ENCODE results near the gene CCL3.

CCL3 gene

DNA sequence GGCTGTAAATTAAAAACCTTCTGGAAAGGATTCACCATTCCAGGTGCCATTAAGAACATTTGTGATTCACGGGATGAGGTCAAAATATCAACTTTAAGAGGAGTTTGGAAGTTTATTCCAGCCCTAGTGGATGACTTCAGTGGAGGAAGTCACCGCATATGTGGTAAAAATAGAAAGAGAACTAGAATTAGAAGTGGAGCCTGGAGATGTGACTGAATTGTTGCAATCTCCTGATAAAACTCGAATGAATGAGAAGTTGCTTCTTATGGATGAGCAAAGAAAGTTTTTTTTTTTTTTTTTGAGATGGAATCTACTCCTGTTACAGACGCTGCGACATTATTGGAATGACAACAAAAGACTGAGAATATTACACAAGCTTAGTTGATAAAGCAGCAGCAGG is 40.4 kb upstream of the CCL3 start:
- Histone ChIP-seq H3K9me3 (ENCODE audit: insufficient read depth, low read length) (peaks cover 9% of the 10 kb centered on the region), H3K4me2 (ENCODE audit: low read length) (no peak overlapping the region), H3K79me2 (ENCODE audit: low read length) (no peaks in the 10 kb centered on the region), H3K36me3 (replicated peaks; ENCODE audit: low read depth, low read length) (peaks cover 11% of the 10 kb centered on the region), H3K27ac (ENCODE audit: low read length) (no peak overlapping the region), H2AFZ (ENCODE audit: low read depth, low read length) (no peak overlapping the region), H4K20me1 (ENCODE audit: insufficient read depth, low read length) (no peaks in the 10 kb centered on the region), H3K4me1 (ENCODE audit: low read length) (peaks cover 52% of the 10 kb centered on the region), H3K27me3 (ENCODE audit: low read depth, low read length) (peaks cover 20% of the 10 kb centered on the region), H3K9ac (ENCODE audit: low read length) (no peak overlapping the region), H3K4me3 (ENCODE audit: low read length) (no peak overlapping the region)
- TF ChIP-seq, protein P1, sequence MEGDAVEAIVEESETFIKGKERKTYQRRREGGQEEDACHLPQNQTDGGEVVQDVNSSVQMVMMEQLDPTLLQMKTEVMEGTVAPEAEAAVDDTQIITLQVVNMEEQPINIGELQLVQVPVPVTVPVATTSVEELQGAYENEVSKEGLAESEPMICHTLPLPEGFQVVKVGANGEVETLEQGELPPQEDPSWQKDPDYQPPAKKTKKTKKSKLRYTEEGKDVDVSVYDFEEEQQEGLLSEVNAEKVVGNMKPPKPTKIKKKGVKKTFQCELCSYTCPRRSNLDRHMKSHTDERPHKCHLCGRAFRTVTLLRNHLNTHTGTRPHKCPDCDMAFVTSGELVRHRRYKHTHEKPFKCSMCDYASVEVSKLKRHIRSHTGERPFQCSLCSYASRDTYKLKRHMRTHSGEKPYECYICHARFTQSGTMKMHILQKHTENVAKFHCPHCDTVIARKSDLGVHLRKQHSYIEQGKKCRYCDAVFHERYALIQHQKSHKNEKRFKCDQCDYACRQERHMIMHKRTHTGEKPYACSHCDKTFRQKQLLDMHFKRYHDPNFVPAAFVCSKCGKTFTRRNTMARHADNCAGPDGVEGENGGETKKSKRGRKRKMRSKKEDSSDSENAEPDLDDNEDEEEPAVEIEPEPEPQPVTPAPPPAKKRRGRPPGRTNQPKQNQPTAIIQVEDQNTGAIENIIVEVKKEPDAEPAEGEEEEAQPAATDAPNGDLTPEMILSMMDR (IDR thresholded peaks at IDR 0.05; ENCODE audit: low read depth, low read length) = no peak
- no peak for TF ChIP-seq EZH2phosphoT487 (IDR thresholded peaks at IDR 0.05; ENCODE audit: low read depth)

DNA sequence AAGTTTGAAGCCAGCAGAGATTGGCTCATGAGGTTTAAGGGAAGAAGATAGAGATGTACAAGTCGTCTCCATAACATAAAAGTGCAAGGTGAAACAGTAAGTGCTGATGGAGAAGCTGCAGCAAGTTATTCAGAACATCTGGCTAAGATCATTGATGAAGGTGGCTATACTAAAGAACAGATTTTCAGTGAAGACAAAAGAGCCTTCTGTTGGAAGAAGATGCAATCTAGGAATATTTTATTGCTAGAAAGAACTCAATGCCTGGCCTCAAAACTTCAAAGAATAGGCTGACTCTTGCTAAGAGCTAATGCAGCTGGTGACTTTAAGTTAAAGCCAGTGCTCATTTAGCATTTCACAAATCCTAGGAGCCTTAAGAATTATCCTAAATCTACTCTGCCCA is 39.7 kb upstream of the CCL3 start:
- TF ChIP-seq, protein P1 (IDR thresholded peaks at IDR 0.05; ENCODE audit: low read depth, low read length) = no peak
- no peak for TF ChIP-seq EZH2phosphoT487 (IDR thresholded peaks at IDR 0.05; ENCODE audit: low read depth)
- no peak overlapping the region for H3K4me2 ChIP-seq (ENCODE audit: low read length)
- H3K9ac ChIP-seq (ENCODE audit: low read length) = no peak overlapping the region
- H3K9me3 ChIP-seq (ENCODE audit: insufficient read depth, low read length) = peaks cover 16% of the 10 kb centered on the region
- no peak overlapping the region for H3K27ac ChIP-seq (ENCODE audit: low read length)
- peaks cover 14% of the 10 kb centered on the region for H3K36me3 ChIP-seq (replicated peaks; ENCODE audit: low read depth, low read length)
- H4K20me1 ChIP-seq (ENCODE audit: insufficient read depth, low read length) = no peaks in the 10 kb centered on the region
- H3K79me2 ChIP-seq (ENCODE audit: low read length) = no peaks in the 10 kb centered on the region
- H3K4me3 ChIP-seq (ENCODE audit: low read length) = no peak overlapping the region
- peaks cover 52% of the 10 kb centered on the region for H3K4me1 ChIP-seq (ENCODE audit: low read length)
- H3K27me3 ChIP-seq (ENCODE audit: low read depth, low read length) = peaks cover 20% of the 10 kb centered on the region
- no peak overlapping the region for H2AFZ ChIP-seq (ENCODE audit: low read depth, low read length)

DNA sequence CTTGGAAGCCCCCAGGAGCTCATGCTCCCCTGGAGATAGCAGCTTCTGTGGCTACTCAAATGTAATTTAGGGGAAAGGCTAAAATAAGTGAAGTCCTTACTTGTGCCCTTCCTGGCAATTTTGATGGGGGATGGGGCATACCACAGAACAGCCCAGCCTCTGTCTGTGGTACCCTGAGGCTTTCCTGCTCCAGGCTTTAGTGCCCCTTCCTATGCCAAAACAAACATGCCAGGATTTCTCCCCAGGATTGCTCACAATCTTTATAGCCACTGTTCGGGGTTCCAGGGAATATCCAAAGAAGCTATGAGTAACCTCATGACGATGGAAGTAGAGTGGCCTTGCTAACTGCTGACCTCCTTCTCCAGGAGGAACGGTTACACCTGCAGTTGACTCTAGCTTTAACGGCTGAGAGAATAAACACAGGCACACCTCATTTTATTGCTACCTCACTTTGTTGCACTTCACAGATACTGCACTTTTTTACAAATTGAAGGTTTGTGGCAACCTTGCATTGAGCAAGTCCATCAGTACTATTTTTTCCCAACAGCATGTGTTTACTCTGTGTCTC is 38.6 kb upstream of the CCL3 start:
- H2AFZ ChIP-seq (ENCODE audit: low read depth, low read length) = no peak overlapping the region
- H4K20me1 ChIP-seq (ENCODE audit: insufficient read depth, low read length) = no peaks in the 10 kb centered on the region
- peaks cover 20% of the 10 kb centered on the region for H3K27me3 ChIP-seq (ENCODE audit: low read depth, low read length)
- peaks cover 49% of the 10 kb centered on the region for H3K4me1 ChIP-seq (ENCODE audit: low read length)
- peaks cover 18% of the 10 kb centered on the region for H3K9me3 ChIP-seq (ENCODE audit: insufficient read depth, low read length)
- peaks cover 14% of the 10 kb centered on the region for H3K36me3 ChIP-seq (replicated peaks; ENCODE audit: low read depth, low read length)
- peak overlapping the region; percentile 72; the same call in 1 of the 2 replicates for H3K4me2 ChIP-seq (ENCODE audit: low read length)
- H3K9ac ChIP-seq (ENCODE audit: low read length) = no peak overlapping the region
- no peak overlapping the region for H3K27ac ChIP-seq (ENCODE audit: low read length)
- H3K4me3 ChIP-seq (ENCODE audit: low read length) = no peak overlapping the region
- TF ChIP-seq, protein P1 (IDR thresholded peaks at IDR 0.05; ENCODE audit: low read depth, low read length) = no peak
- TF ChIP-seq EZH2phosphoT487 (IDR thresholded peaks at IDR 0.05; ENCODE audit: low read depth) = no peak
- H3K79me2 ChIP-seq (ENCODE audit: low read length) = no peaks in the 10 kb centered on the region

DNA sequence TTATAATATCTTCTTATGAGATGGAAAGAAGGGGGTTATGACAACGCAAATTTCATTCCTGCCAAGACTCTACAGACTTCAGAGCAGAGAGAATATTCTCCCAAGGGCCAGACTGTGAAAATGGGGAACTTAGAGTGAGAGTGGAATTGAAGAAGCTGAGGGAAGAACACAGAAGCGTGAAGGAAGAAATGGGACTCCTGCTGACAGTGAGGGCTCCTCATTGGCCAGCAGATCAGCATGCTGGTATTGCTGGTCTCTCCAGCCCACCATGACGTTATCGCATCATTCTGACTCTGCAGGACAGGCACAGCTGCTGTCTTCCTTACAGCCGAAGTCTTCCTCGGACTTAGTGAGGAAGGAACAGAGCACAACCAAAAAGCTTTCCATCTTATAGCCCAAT is 38.0 kb upstream of the CCL3 start:
- H3K4me1 ChIP-seq (ENCODE audit: low read length) = peaks cover 43% of the 10 kb centered on the region
- TF ChIP-seq, protein P1 (IDR thresholded peaks at IDR 0.05; ENCODE audit: low read depth, low read length) = no peak
- no peak for TF ChIP-seq EZH2phosphoT487 (IDR thresholded peaks at IDR 0.05; ENCODE audit: low read depth)
- H3K9ac ChIP-seq (ENCODE audit: low read length) = peak overlapping the region; percentile 18; the same call in 1 of the 2 replicates
- H3K36me3 ChIP-seq (replicated peaks; ENCODE audit: low read depth, low read length) = peaks cover 14% of the 10 kb centered on the region
- peak overlapping the region; percentile 46; the same call in 1 of the 2 replicates for H3K27ac ChIP-seq (ENCODE audit: low read length)
- H4K20me1 ChIP-seq (ENCODE audit: insufficient read depth, low read length) = no peaks in the 10 kb centered on the region
- peak overlapping the region; percentile 72 for H3K4me2 ChIP-seq (ENCODE audit: low read length)
- H3K27me3 ChIP-seq (ENCODE audit: low read depth, low read length) = peaks cover 14% of the 10 kb centered on the region
- peaks cover 18% of the 10 kb centered on the region for H3K9me3 ChIP-seq (ENCODE audit: insufficient read depth, low read length)
- no peaks in the 10 kb centered on the region for H3K79me2 ChIP-seq (ENCODE audit: low read length)
- peak overlapping the region; percentile 46; the same call in 1 of the 2 replicates for H3K4me3 ChIP-seq (ENCODE audit: low read length)
- H2AFZ ChIP-seq (ENCODE audit: low read depth, low read length) = no peak overlapping the region
